Parathyroid adenoma (tissue), 2 donors: ENCODE data around the gene WDFY2.

Experiments
- H2AFZ ChIP-seq: fragments of 300-600 bp; sonication (generic); one replicate; pipeline ENCODE4 v1.7.0; 2017; ENCODE audit warnings: antibody characterized with exemption, mild to moderate bottlenecking
- H3K27ac ChIP-seq: fragments of 300-600 bp; sonication (generic); one replicate; pipeline ENCODE4 v1.7.0; 2017
- H3K27me3 ChIP-seq: fragments of 300-600 bp; sonication (generic); one replicate; pipeline ENCODE4 v1.7.0; 2017; ENCODE audit warnings: low read length; ENCODE audit not compliant: control insufficient read depth, insufficient read depth
- H3K36me3 ChIP-seq: fragments of 300-600 bp; sonication (generic); one replicate; pipeline ENCODE4 v1.7.0; 2017; ENCODE audit warnings: low read length; ENCODE audit not compliant: control insufficient read depth, insufficient read depth
- H3K4me1 ChIP-seq: fragments of 300-600 bp; sonication (generic); one replicate; pipeline ENCODE4 v1.7.0; 2017; ENCODE audit warnings: control low read depth
- H3K4me2 ChIP-seq: fragments of 300-600 bp; sonication (generic); one replicate; pipeline ENCODE4 v1.7.0; 2017; ENCODE audit warnings: low read length
- H3K4me3 ChIP-seq: fragments of 300-600 bp; sonication (generic); one replicate; pipeline ENCODE4 v1.7.0; 2017; ENCODE audit warnings: low read depth, low read length
- H3K79me2 ChIP-seq: fragments of 300-600 bp; sonication (generic); one replicate; pipeline ENCODE4 v1.7.0; 2017; ENCODE audit warnings: control low read depth
- H3K9ac ChIP-seq: fragments of 300-600 bp; sonication (generic); one replicate; pipeline ENCODE4 v1.7.0; 2017; ENCODE audit warnings: mild to moderate bottlenecking
- H3K9me3 ChIP-seq: fragments of 300-600 bp; sonication (generic); one replicate; pipeline ENCODE4 v1.7.0; 2017; ENCODE audit warnings: low read length; ENCODE audit not compliant: control insufficient read depth
- CTCF ChIP-seq: fragments of 300-600 bp; sonication (generic); IDR thresholded peaks from one replicate; pipeline ENCODE4 v1.7.0; 2017; ENCODE audit warnings: antibody characterized with exemption, mild to moderate bottlenecking
- donor health status: primary hyperparathyroidism.

Gene WDFY2

DNA sequence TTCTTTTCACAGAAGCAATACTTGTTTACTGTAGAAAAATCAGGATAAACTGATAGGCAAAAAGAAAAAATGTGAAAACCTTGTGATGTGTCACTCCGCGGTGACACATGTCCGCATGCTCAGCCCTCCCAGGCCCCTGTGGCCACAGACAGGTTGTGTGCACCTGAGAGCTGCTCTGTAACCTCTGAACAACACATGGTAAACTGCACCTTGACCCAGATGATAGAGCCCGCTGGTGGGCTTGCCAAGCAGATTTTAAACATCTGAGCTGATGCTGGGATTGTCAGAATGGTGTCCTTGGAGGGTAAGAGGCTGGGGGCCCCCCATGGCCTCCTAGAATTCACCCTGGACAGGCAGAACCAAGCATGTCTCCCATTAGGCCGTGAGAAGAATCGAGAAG, 185.9 kb downstream of the WDFY2 start:
- H3K9ac ChIP-seq, result no peak overlapping the region
- H3K4me1 ChIP-seq, result no peaks in the 10 kb centered on the region
- no peaks in the 10 kb centered on the region for H3K36me3 ChIP-seq
- no peak overlapping the region for H3K4me2 ChIP-seq
- H3K4me3 ChIP-seq, result no peak overlapping the region
- H3K9me3 ChIP-seq, result no peaks in the 10 kb centered on the region
- H2AFZ ChIP-seq, result no peak overlapping the region
- no peaks in the 10 kb centered on the region for H3K27me3 ChIP-seq
- H3K79me2 ChIP-seq, result no peaks in the 10 kb centered on the region
- TF ChIP-seq CTCF, result no peak
- H3K27ac ChIP-seq, result peak overlapping the region; percentile 13

GRCh38 chr13:51770681-51771417, 186.6 kb downstream of the WDFY2 start:
- no peaks in the 10 kb centered on the region for H3K27me3 ChIP-seq
- H3K4me1 ChIP-seq, result no peaks in the 10 kb centered on the region
- TF ChIP-seq CTCF, result no peak
- no peaks in the 10 kb centered on the region for H3K79me2 ChIP-seq
- peak overlapping the region; percentile 78 for H2AFZ ChIP-seq
- no peak overlapping the region for H3K9ac ChIP-seq
- no peak overlapping the region for H3K4me2 ChIP-seq
- H3K27ac ChIP-seq, result peak overlapping the region; percentile 54
- no peak overlapping the region for H3K4me3 ChIP-seq
- H3K36me3 ChIP-seq, result no peaks in the 10 kb centered on the region
- no peaks in the 10 kb centered on the region for H3K9me3 ChIP-seq

- no peaks in the 10 kb centered on the region for H3K79me2 ChIP-seq
- TF ChIP-seq CTCF, result peak; percentile 32
- H3K4me2 ChIP-seq, result peak overlapping the region; percentile 34
- H2AFZ ChIP-seq, result peak overlapping the region; percentile 78
- H3K27ac ChIP-seq, result peak overlapping the region; percentile 54
- H3K9ac ChIP-seq, result no peak overlapping the region
- no peak overlapping the region for H3K4me3 ChIP-seq
- no peaks in the 10 kb centered on the region for H3K4me1 ChIP-seq
- H3K27me3 ChIP-seq, result no peaks in the 10 kb centered on the region
- H3K36me3 ChIP-seq, result no peaks in the 10 kb centered on the region
- no peaks in the 10 kb centered on the region for H3K9me3 ChIP-seq
These were observed 187.3 kb downstream of the WDFY2 start for GRCh38 chr13:51771418-51772104.

GRCh38 chr13:51772105-51772455, 187.8 kb downstream of the WDFY2 start:
- Histone ChIP-seq H3K4me2 (no peak overlapping the region), H3K4me1 (no peaks in the 10 kb centered on the region), H2AFZ (peak overlapping the region; percentile 78), H3K79me2 (no peaks in the 10 kb centered on the region), H3K9ac (no peak overlapping the region), H3K27me3 (no peaks in the 10 kb centered on the region), H3K4me3 (no peak overlapping the region), H3K27ac (peak overlapping the region; percentile 54), H3K9me3 (no peaks in the 10 kb centered on the region), H3K36me3 (no peaks in the 10 kb centered on the region)
- no peak for TF ChIP-seq CTCF
